Immature natural killer cell (primary cell): ENCODE results near the gene SLC1A5. TPM values are rescaled to one million over a fixed set of nuclear protein-coding genes. Genes with fewer than 3 reads are reported as not detected.

Experiments
- DNase-seq, 3 donors: peaks; one replicate each; pipeline ENCODE4 v3.0.0; 2022; ENCODE audit warnings: mixed read lengths in 1 of 3
- H3K27ac Mint-ChIP-seq, 6 donors: one replicate each; pipeline ENCODE4 v1.8.0; 2020; ENCODE audit warnings: mixed read lengths in 6 of 6, mild to moderate bottlenecking in 5 of 6, inconsistent platforms in 4 of 6, moderate library complexity in 3 of 6
- H3K27me3 Mint-ChIP-seq, 3 donors: one replicate each; pipeline ENCODE4 v1.8.0; 2020 to 2021; ENCODE audit warnings: low read depth in 3 of 3, mild to moderate bottlenecking in 3 of 3, mixed read lengths in 3 of 3, moderate library complexity in 3 of 3, inconsistent platforms in 1 of 3
- H3K36me3 Mint-ChIP-seq, 3 donors: one replicate each; pipeline ENCODE4 v1.8.0; 2020; ENCODE audit warnings: mixed read lengths in 3 of 3, inconsistent platforms in 2 of 3, mild to moderate bottlenecking in 2 of 3
- H3K4me1 Mint-ChIP-seq, 2 donors: one replicate each; pipeline ENCODE4 v1.8.0; 2020; ENCODE audit warnings: inconsistent platforms in 2 of 2, mild to moderate bottlenecking in 2 of 2, mixed read lengths in 2 of 2, moderate library complexity in 1 of 2
- H3K4me3 Mint-ChIP-seq, 5 donors: one replicate each; pipeline ENCODE4 v1.8.0; 2020; ENCODE audit warnings: mild to moderate bottlenecking in 5 of 5, mixed read lengths in 5 of 5, inconsistent platforms in 3 of 5, moderate library complexity in 3 of 5
- H3K9me3 Mint-ChIP-seq, 6 donors: one replicate each; pipeline ENCODE4 v1.8.0; 2020; ENCODE audit warnings: mild to moderate bottlenecking in 6 of 6, mixed read lengths in 6 of 6, inconsistent platforms in 4 of 6, moderate library complexity in 3 of 6
- polyA plus RNA-seq, 3 donors: library from polyadenylated mRNA; unstranded; fragments of 300-500 nt; fragmentation: Illumina TruSeq; gene quantifications; one replicate each; pipeline ENCODE4 v1.2.3, GENCODE V29; 2021

SLC1A5 gene
- polyA plus RNA-seq, 3 donors from 2014 or later, result 17.4 to 37.7 (median 32.6) TPM

DNA sequence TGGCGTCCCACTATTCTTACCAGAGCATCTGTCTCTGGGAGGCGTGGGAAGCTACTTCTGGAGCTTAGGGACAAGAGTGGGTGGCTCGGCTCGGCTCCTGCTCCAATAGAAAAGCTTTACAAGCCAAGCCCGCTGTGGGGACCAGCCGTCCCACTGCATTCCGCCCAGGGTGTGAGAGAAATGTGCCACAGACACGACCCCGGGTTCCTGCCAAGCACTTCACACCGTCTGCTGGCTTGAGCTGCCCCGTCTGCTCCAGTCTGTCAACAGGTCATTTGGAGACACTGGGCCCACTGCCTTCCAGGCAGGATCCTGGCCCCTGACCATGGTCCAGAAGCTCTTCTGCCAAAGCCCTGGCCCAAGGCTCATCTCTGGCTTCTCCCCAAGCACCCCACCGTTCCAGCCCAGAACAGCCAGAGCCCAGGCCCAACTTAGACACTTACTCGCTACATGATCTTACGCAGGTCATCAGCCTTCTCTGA is 49.1 kb downstream of the SLC1A5 start:
- Mint-ChIP-seq H3K27ac (peak overlapping the region in 1 of 6 donors; percentile 45), H3K9me3 (no peaks in the 10 kb centered on the region), H3K4me3 (no peak overlapping the region), H3K4me1 (peaks cover 34 to 48% of the 10 kb centered on the region in 2 donors), H3K27me3 (peaks cover 0 to 3% (median 0%) of the 10 kb centered on the region in 3 donors), H3K36me3 (peaks cover 0 to 1% (median 1%) of the 10 kb centered on the region in 3 donors)
- DNase-seq, result no peak

- Mint-ChIP-seq H3K36me3 (peaks cover 0 to 11% (median 7%) of the 10 kb centered on the region in 3 donors), H3K27ac (peak overlapping the region in 1 of 6 donors; percentile 55), H3K4me3 (no peak overlapping the region), H3K4me1 (peaks cover 23 to 33% of the 10 kb centered on the region in 2 donors), H3K27me3 (no peaks in the 10 kb centered on the region), H3K9me3 (no peaks in the 10 kb centered on the region)
- no peak for DNase-seq
Observed at GRCh38 chr19:46737761-46738171, 50.6 kb downstream of the SLC1A5 start.

DNA sequence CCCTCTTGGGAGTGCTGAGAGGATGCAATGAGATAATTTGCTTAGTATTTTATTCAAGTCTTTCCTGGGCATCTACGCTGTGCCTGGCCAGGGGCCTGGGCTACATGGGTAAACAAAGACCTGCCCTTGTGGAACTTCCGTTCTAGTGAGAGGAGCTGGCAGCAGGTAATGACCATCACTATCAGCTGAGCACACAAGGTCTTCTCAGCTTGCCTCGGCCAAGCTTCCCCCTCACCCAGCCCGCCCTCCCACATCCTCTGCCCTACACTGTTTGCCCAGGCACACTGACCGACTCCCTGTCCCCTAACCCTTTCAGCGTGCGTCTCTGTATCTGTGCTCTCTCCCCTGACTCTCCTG is 51.1 kb downstream of the SLC1A5 start:
- peaks cover 0 to 11% (median 7%) of the 10 kb centered on the region in 3 donors for H3K36me3 Mint-ChIP-seq
- DNase-seq, result no peak
- H3K27ac Mint-ChIP-seq, result no peak overlapping the region

GRCh38 chr19:46736531-46737297 is 51.7 kb downstream of the SLC1A5 start:
- Mint-ChIP-seq H3K27ac (no peak overlapping the region), H3K9me3 (no peaks in the 10 kb centered on the region)
- no peak for DNase-seq

More for the DNA sequence above, 51.1 kb downstream of the SLC1A5 start:
- peaks cover 20 to 28% of the 10 kb centered on the region in 2 donors for H3K4me1 Mint-ChIP-seq
- no peaks in the 10 kb centered on the region for H3K27me3 Mint-ChIP-seq
- no peak overlapping the region for H3K4me3 Mint-ChIP-seq
- H3K9me3 Mint-ChIP-seq, result no peaks in the 10 kb centered on the region

GRCh38 chr19:46733690-46734292 is 54.6 kb downstream of the SLC1A5 start:
- Mint-ChIP-seq H3K9me3 (no peaks in the 10 kb centered on the region), H3K36me3 (peaks cover 2 to 28% (median 13%) of the 10 kb centered on the region in 3 donors), H3K4me3 (no peak overlapping the region), H3K27me3 (peaks cover 0 to 6% (median 5%) of the 10 kb centered on the region in 3 donors), H3K27ac (no peak overlapping the region), H3K4me1 (peaks cover 4 to 12% of the 10 kb centered on the region in 2 donors)
- DNase-seq, result no peak

More at GRCh38 chr19:46736531-46737297, 51.7 kb downstream of the SLC1A5 start:
- Mint-ChIP-seq H3K4me3 (no peak overlapping the region), H3K4me1 (peaks cover 15 to 23% of the 10 kb centered on the region in 2 donors), H3K36me3 (peaks cover 0 to 16% (median 10%) of the 10 kb centered on the region in 3 donors), H3K27me3 (peaks cover 0 to 2% (median 1%) of the 10 kb centered on the region in 3 donors)

DNA sequence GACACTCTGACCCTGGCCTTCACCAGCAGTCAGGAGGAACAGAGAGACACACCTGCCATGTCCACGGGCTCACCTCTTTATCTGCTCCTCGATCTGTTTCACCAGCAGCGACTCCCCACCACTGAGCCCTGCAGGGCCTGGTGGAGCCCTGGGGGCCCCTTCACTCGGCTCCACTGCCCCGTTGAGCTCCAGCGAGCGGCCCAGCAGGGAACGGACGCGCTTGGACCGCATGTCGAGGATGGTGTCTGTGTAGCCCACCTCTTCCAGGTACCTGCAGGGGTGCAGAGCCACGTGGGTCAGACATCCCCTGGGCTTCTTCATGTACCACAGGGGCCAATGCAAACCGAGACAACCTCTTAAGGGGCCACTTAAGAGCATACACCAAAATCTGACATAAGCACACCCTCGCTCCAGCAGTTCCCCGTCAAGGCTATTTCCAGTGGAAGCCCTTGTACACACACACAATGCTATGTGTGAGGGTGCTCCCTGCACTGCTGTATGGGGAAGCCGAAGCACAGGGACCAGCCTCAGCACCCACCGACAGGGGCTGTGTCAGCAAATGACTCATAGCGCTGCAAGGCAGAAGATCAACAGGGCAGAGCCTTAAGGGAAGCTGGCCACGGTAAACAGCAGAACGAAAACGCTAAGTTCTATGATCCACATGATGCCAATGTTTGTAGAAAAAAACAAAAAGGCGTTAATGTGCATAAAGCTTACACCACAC is 55.3 kb downstream of the SLC1A5 start:
- Mint-ChIP-seq H3K27me3 (peaks cover 0 to 6% (median 5%) of the 10 kb centered on the region in 3 donors), H3K27ac (peak overlapping the region in 1 of 6 donors; percentile 58), H3K36me3 (peaks cover 4 to 31% (median 16%) of the 10 kb centered on the region in 3 donors), H3K4me3 (no peak overlapping the region), H3K4me1 (peaks cover 8 to 14% of the 10 kb centered on the region in 2 donors), H3K9me3 (no peaks in the 10 kb centered on the region)
- DNase-seq, result no peak

GRCh38 chr19:46732172-46732938 is 56.0 kb downstream of the SLC1A5 start:
- Mint-ChIP-seq H3K36me3 (peaks cover 4 to 31% (median 16%) of the 10 kb centered on the region in 3 donors), H3K27me3 (peaks cover 0 to 6% (median 5%) of the 10 kb centered on the region in 3 donors), H3K27ac (peak overlapping the region in 2 of 6 donors; percentile 27 to 64), H3K4me1 (peaks cover 8 to 14% of the 10 kb centered on the region in 2 donors), H3K9me3 (no peaks in the 10 kb centered on the region), H3K4me3 (no peak overlapping the region)
- no peak for DNase-seq

DNA sequence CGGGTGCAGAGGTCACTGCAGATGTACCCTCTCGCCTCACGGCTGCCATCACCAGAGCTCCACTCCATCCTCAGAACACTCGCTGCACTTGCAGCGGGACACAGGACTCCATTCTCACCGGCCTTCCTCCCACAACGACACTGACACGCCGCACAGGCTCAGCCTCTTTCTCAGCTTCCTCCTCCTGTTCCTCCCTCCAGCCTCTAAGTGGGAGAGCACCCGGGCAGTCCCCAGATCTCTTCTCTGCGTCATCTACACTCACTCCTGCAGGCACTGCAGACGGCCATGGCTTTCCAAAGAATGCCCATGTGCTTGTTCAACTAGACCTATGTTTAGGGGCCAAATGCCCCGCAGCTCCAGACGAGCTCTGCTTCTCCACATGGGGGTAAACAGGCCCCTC is 56.8 kb downstream of the SLC1A5 start:
- H3K27ac Mint-ChIP-seq, result peak overlapping the region in 4 of 6 donors; percentile 8 to 60 (median 24)
- no peak overlapping the region for H3K4me3 Mint-ChIP-seq
- H3K36me3 Mint-ChIP-seq, result peaks cover 4 to 35% (median 16%) of the 10 kb centered on the region in 3 donors

DNA sequence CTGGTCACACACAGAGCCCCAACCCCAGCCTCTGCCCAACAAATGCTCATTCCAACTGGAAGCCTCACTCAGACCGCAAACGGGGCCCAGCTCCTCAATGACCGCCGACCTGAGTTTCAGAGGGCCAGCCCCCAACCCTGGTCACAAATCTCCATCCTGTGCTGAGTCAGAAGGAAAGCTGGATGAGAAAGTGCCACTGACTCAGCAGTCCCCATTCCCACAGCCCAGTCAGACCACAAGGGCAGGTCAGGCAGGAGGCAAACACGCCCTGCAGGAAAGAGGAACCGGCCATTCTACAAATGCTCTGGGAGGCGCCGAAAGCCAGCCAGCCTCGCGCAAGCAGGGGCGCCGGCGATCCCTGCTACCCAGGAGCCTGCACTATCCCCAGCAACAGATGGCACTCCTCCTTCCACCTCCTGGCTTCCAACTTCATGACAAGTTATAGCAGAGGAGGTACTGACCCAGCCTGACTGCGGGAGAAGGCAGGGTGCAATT is 57.3 kb downstream of the SLC1A5 start:
- no peak for DNase-seq
- Mint-ChIP-seq H3K9me3 (no peaks in the 10 kb centered on the region), H3K27ac (peak overlapping the region in 3 of 6 donors; percentile 21 to 69 (median 27)), H3K4me1 (peaks cover 8 to 14% of the 10 kb centered on the region in 2 donors), H3K36me3 (peaks cover 4 to 40% (median 19%) of the 10 kb centered on the region in 3 donors), H3K4me3 (no peak overlapping the region), H3K27me3 (peaks cover 0 to 9% (median 5%) of the 10 kb centered on the region in 3 donors)

More for the DNA sequence above, 56.8 kb downstream of the SLC1A5 start:
- no peaks in the 10 kb centered on the region for H3K9me3 Mint-ChIP-seq
- no peak for DNase-seq
- peaks cover 0 to 6% (median 5%) of the 10 kb centered on the region in 3 donors for H3K27me3 Mint-ChIP-seq
- peaks cover 8 to 14% of the 10 kb centered on the region in 2 donors for H3K4me1 Mint-ChIP-seq

DNA sequence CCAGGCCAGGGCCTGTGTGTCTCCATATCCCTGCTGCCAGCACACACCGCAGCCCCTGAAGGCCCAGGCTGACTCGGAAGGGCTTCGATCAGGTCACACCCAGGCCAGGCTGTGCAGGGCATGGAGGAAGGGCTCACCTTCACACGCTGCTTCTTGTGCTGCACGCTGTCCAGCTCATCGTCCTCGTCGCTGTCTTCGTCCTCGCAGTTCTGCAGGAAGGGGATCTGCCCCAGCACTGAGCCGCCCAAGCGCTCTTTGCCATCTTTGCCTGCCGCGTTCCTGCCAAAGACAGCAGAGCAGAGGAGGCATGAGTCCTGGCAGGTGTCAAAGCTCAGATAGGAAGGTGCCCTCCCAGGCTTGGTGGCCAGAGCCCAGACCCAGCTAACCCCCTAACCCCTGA is 57.8 kb downstream of the SLC1A5 start:
- Mint-ChIP-seq H3K9me3 (no peaks in the 10 kb centered on the region), H3K27ac (peak overlapping the region in 1 of 6 donors; percentile 69), H3K36me3 (peaks cover 4 to 45% (median 21%) of the 10 kb centered on the region in 3 donors), H3K4me3 (no peak overlapping the region), H3K27me3 (peaks cover 0 to 9% (median 5%) of the 10 kb centered on the region in 3 donors), H3K4me1 (peaks cover 8 to 14% of the 10 kb centered on the region in 2 donors)
- no peak for DNase-seq

GRCh38 chr19:46730187-46730586 is 58.2 kb downstream of the SLC1A5 start:
- Mint-ChIP-seq H3K4me3 (no peak overlapping the region), H3K27me3 (peaks cover 0 to 9% (median 5%) of the 10 kb centered on the region in 3 donors), H3K36me3 (peaks cover 4 to 46% (median 21%) of the 10 kb centered on the region in 3 donors), H3K9me3 (no peaks in the 10 kb centered on the region), H3K27ac (no peak overlapping the region), H3K4me1 (peaks cover 8 to 14% of the 10 kb centered on the region in 2 donors)
- DNase-seq, result no peak

GRCh38 chr19:46729696-46730095 is 58.7 kb downstream of the SLC1A5 start:
- no peak for DNase-seq
- Mint-ChIP-seq H3K27ac (no peak overlapping the region), H3K4me3 (no peak overlapping the region), H3K36me3 (peaks cover 4 to 46% (median 21%) of the 10 kb centered on the region in 3 donors), H3K4me1 (peaks cover 8 to 14% of the 10 kb centered on the region in 2 donors), H3K9me3 (no peaks in the 10 kb centered on the region), H3K27me3 (peaks cover 0 to 9% (median 5%) of the 10 kb centered on the region in 3 donors)
